Natural killer cell (primary cell): ENCODE results near the gene GRAMD4. TPM values are rescaled to one million over a fixed set of nuclear protein-coding genes. Genes with fewer than 3 reads are reported as not detected.

Experiments
- ATAC-seq, 3 donors: fragments of 150-1000 bp in 2 of 3; fragments of 200-7000 bp in 1 of 3; cut with Tn5 transposase; 1 replicate in 1 of 3; 2 replicates in 2 of 3; pipeline ENCODE4 v1.10.0; 2021; ENCODE audit warnings: mild to moderate bottlenecking in 2 of 3, moderate library complexity in 2 of 3
- DNase-seq, 2 donors: peaks; one replicate each; pipeline versions ENCODE4 v3.0.0 to v3.0.0-alpha.2; 2013 to 2021; ENCODE audit warnings: mixed read lengths in 1 of 2
- H3K27ac ChIP-seq: one replicate; pipeline ENCODE4 v1.5.1; 2013; ENCODE audit warnings: mild to moderate bottlenecking, low read length
- H3K27me3 ChIP-seq: one replicate; pipeline ENCODE4 v1.6.1; 2013; ENCODE audit warnings: low read length; ENCODE audit not compliant: control insufficient read depth, insufficient read depth
- H3K36me3 ChIP-seq: one replicate; pipeline ENCODE4 v1.6.1; 2013; ENCODE audit warnings: low read length; ENCODE audit not compliant: control insufficient read depth, insufficient read depth
- H3K4me1 ChIP-seq: one replicate; pipeline ENCODE4 v1.6.1; 2013; ENCODE audit warnings: low read length; ENCODE audit not compliant: control insufficient read depth, insufficient read depth
- H3K4me3 ChIP-seq: one replicate; pipeline ENCODE4 v1.5.1; 2013; ENCODE audit warnings: low read length
- H3K9me3 ChIP-seq: one replicate; pipeline ENCODE4 v1.6.1; 2013; ENCODE audit warnings: low read length; ENCODE audit not compliant: control insufficient read depth, insufficient read depth
- H3K27ac Mint-ChIP-seq, 2 donors: one replicate each; pipeline ENCODE4 v1.8.0; 2022; ENCODE audit warnings: mild to moderate bottlenecking in 2 of 2, mixed read lengths in 2 of 2, moderate library complexity in 1 of 2
- H3K27me3 Mint-ChIP-seq, 2 donors: one replicate each; pipeline ENCODE4 v1.8.0; 2022; ENCODE audit warnings: low read depth in 2 of 2, mixed read lengths in 2 of 2
- H3K36me3 Mint-ChIP-seq: one replicate; pipeline ENCODE4 v1.8.0; 2022; ENCODE audit warnings: mixed read lengths
- H3K4me1 Mint-ChIP-seq, 2 donors: one replicate each; pipeline ENCODE4 v1.8.0; 2022; ENCODE audit warnings: mixed read lengths in 2 of 2
- H3K4me3 Mint-ChIP-seq: one replicate; pipeline ENCODE4 v1.8.0; 2022; ENCODE audit warnings: mild to moderate bottlenecking, moderate library complexity, mixed read lengths
- H3K9me3 Mint-ChIP-seq, 2 donors: one replicate each; pipeline ENCODE4 v1.8.0; 2022; ENCODE audit warnings: mixed read lengths in 2 of 2
- WGBS: methylation state at CpG from one replicate; pipeline ENCODE4 v1.1.7; 2013; ENCODE audit warnings: missing lambda C conversion rate; ENCODE audit not compliant: insufficient coverage; 5-methylcytosine and 5-hydroxymethylcytosine counted together
- intact Hi-C: fragments of 100-400 bp; cut with micrococcal nuclease; formaldehyde crosslinking; loops from one replicate; pipeline ENCODE4 v1.14.2; 2022
- total RNA-seq, 4 donors: library from RNA; stranded (reverse); fragments of 120-200 nt in 1 of 4; gene quantifications; one replicate each; pipeline versions ENCODE4 v1.2.3 to v1.2.4, GENCODE V29; 2013 to 2022
- TF ChIP-seq, protein P1 (sequence below): fragments of 200-600 bp; IDR thresholded peaks from one replicate; pipeline ENCODE4 v1.8.0; 2022; ENCODE audit warnings: antibody characterized with exemption

The GRAMD4 gene
- total RNA-seq, 3 donors from 2014 or later (not counting 1 experiment from before 2014, with no cell fraction given) = 30.0 to 78.5 (median 41.6) TPM

DNA sequence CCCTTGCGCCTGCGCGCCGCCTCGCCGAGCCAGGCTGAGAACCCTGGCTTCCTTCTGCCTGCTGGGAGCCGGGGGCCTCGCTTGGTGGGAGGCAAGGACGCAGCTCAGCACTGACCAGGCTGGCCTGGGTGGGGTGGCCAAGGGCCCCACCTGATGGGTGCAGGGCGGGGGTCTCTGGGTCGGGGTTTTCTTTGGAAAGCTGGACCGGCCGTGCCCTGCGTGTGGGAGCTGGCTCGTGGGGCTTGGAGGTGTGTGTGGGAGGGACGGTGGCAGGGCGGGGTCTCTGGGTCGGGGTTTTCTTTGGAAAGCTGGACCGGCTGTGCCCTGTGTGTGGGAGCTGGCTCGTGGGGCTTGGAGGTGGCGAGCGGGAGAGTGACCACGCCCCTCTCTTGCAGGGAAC, 6.2 kb downstream of the GRAMD4 start:
- H3K27ac Mint-ChIP-seq = no peak overlapping the region
- ATAC-seq = no peak
- H3K4me3 Mint-ChIP-seq = no peak overlapping the region
- no peak overlapping the region for H3K27ac ChIP-seq
- peaks cover 30% of the 10 kb centered on the region for H3K4me1 ChIP-seq
- 96% methylated on average over 23 of the region's 23 CpGs for WGBS
- no peaks in the 10 kb centered on the region for H3K36me3 Mint-ChIP-seq
- H3K27me3 ChIP-seq = no peaks in the 10 kb centered on the region
- TF ChIP-seq, protein P1, sequence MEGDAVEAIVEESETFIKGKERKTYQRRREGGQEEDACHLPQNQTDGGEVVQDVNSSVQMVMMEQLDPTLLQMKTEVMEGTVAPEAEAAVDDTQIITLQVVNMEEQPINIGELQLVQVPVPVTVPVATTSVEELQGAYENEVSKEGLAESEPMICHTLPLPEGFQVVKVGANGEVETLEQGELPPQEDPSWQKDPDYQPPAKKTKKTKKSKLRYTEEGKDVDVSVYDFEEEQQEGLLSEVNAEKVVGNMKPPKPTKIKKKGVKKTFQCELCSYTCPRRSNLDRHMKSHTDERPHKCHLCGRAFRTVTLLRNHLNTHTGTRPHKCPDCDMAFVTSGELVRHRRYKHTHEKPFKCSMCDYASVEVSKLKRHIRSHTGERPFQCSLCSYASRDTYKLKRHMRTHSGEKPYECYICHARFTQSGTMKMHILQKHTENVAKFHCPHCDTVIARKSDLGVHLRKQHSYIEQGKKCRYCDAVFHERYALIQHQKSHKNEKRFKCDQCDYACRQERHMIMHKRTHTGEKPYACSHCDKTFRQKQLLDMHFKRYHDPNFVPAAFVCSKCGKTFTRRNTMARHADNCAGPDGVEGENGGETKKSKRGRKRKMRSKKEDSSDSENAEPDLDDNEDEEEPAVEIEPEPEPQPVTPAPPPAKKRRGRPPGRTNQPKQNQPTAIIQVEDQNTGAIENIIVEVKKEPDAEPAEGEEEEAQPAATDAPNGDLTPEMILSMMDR = no peak
- H3K4me1 Mint-ChIP-seq = peaks cover 0 to 11% of the 10 kb centered on the region in 2 donors
- DNase-seq = no peak
- H3K9me3 ChIP-seq = no peaks in the 10 kb centered on the region
- intact Hi-C loops = no loop called here
- H3K9me3 Mint-ChIP-seq = no peaks in the 10 kb centered on the region
- no peaks in the 10 kb centered on the region for H3K27me3 Mint-ChIP-seq
- H3K36me3 ChIP-seq = peaks cover 6% of the 10 kb centered on the region
- H3K4me3 ChIP-seq = no peak overlapping the region

DNA sequence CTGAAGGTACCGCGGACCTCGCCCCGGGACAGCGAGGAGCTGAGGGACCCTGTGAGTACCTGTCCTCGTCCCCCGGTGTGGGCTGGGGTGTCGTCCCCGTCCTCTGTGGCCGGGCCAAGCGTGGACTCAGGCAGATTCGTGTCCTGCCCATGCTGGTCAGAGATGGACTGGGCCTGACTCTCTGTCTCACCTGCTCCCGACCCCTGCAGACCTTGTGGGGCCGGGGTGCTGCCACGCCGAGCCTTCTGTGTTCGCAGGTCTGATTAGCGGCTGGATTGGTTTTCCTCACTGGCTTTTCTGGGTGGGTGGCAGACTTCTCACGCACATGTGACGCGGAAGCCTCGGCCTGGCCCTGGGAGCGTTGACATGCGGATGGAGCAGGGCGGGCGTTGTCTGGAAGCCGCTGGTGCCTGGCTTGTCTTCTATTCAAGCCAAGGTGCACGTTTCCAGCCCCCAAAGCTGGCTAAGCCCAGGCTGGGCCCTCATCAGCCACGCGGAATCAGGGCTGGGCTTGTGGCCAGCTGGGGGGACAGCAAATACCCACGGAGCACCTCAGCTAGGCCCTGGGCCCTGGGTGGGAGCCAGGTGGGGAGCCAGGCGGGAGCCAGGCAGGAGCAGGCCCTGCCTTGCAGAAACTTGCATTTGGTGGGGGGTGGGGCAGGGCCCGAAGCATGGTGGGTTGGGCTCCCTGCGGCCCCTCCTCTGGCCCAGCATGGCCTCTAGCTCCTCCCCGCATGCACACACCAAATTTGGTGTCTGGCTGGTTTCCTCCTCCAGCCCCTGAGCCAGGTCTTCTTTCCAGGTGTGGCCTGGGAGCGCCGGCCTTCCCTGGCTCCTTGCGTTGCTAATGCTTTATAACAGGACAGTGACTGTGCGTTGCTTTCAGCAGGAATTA, 7.0 kb downstream of the GRAMD4 start:
- H3K4me3 ChIP-seq = no peak overlapping the region

DNA sequence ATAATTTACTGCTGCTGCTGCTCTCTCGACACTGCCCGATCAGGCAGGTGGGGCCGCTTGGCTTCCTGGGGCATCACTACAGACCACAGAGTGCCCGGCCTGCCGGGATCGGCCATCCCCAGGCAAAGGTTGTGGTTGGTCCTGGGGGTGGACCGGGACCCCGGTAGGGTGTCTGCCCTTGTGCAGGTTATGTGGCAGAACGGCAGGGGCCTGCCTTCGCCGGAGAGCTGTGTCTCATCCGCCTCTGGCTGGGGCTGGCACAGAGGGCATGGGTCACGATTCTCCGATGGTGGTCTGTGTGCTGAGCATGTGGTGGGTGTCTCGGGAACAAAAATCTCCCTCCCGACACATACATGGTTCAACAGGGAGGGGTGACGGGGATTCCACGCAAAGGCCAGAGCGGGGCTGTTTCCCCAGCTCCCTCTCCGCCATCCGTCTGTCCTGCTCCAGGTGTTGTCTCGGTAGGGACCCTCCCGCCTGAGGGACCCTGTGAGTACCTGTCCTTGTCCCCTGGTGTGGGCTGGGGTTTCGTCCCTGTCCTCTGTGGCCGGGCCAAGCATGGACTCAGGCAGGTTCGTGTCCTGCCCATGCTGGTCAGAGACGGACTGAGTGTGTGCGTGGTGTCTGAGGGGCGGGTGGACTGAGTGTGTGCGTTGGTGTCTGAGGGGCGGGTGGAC, 7.8 kb downstream of the GRAMD4 start:
- Histone ChIP-seq H3K27ac (no peak overlapping the region), H3K4me3 (no peak overlapping the region), H3K36me3 (peaks cover 8% of the 10 kb centered on the region), H3K4me1 (peaks cover 23% of the 10 kb centered on the region), H3K9me3 (no peaks in the 10 kb centered on the region), H3K27me3 (no peaks in the 10 kb centered on the region)
- H3K27ac Mint-ChIP-seq = no peak overlapping the region
- H3K36me3 Mint-ChIP-seq = no peaks in the 10 kb centered on the region
- DNase-seq (no peak), ATAC-seq (no peak)
- no peak overlapping the region for H3K4me3 Mint-ChIP-seq
- TF ChIP-seq, protein P1 = no peak
- intact Hi-C loops = no loop called here
- peaks cover 0 to 6% of the 10 kb centered on the region in 2 donors for H3K4me1 Mint-ChIP-seq
- no peaks in the 10 kb centered on the region for H3K9me3 Mint-ChIP-seq
- WGBS = 96% methylated on average over 31 of the region's 31 CpGs
- no peaks in the 10 kb centered on the region for H3K27me3 Mint-ChIP-seq

More for the DNA sequence above, 7.0 kb downstream of the GRAMD4 start:
- Mint-ChIP-seq H3K27me3 (no peaks in the 10 kb centered on the region), H3K9me3 (no peaks in the 10 kb centered on the region), H3K36me3 (no peaks in the 10 kb centered on the region), H3K4me1 (peaks cover 0 to 9% of the 10 kb centered on the region in 2 donors), H3K4me3 (no peak overlapping the region), H3K27ac (no peak overlapping the region)
- Histone ChIP-seq H3K27me3 (no peaks in the 10 kb centered on the region), H3K27ac (no peak overlapping the region), H3K9me3 (no peaks in the 10 kb centered on the region), H3K4me1 (peaks cover 25% of the 10 kb centered on the region), H3K36me3 (peaks cover 6% of the 10 kb centered on the region)
- ATAC-seq = no peak
- intact Hi-C loops = no loop called here
- TF ChIP-seq, protein P1 = no peak
- 96% methylated on average over 39 of the region's 39 CpGs for WGBS
- no peak for DNase-seq
